GM23248 (cell line): ENCODE data around the gene GPR37.

ENCODE experiments used
- EZH2 ChIP-seq: fragments of 200-600 bp; sonication (generic); IDR thresholded peaks from 2 replicates; pipeline ENCODE4 v1.6.1; 2018; ENCODE audit warnings: antibody characterized with exemption, mild to moderate bottlenecking; ENCODE audit not compliant: insufficient read depth, poor library complexity, severe bottlenecking
- EZH2phosphoT487 ChIP-seq: fragments of 200-600 bp; sonication (generic); IDR thresholded peaks from 2 replicates; pipeline ENCODE4 v1.6.1; 2018; ENCODE audit warnings: antibody characterized with exemption, moderate library complexity, mild to moderate bottlenecking, low read depth; ENCODE audit not compliant: insufficient read depth

- no peak for TF ChIP-seq EZH2
- no peak for TF ChIP-seq EZH2phosphoT487
Observed at GRCh38 chr7:124773938-124774337, 8.3 kb upstream of the GPR37 start.
